Measurements from ENCODE around the gene APOBEC3F.

The APOBEC3F gene

GRCh38 chr22:39095971-39096370 lies 55.3 kb downstream of the APOBEC3F start:
- H3K27ac ChIP-seq = no peak overlapping the region
- TF ChIP-seq ZFX (IDR thresholded peaks at IDR 0.05) (no peak), CTCF (conservative IDR thresholded peaks at IDR 0.05) (no peak)

- H3K27ac ChIP-seq = peak within 1 kb of the TSS; percentile 12; the same call in 1 of the 2 replicates
- no peak for TF ChIP-seq CTCF (conservative IDR thresholded peaks at IDR 0.05)
- TF ChIP-seq ZFX (IDR thresholded peaks at IDR 0.05) = no peak
Measured at GRCh38 chr22:39097098-39098020, 56.7 kb downstream of the APOBEC3F start, which contains the start of gene APOBEC3H. Gene APOBEC3H, plus strand, starts transcription at chr22:39097244. Its CDS starts 3,035 bp downstream, at chr22:39100279.

GRCh38 chr22:39098026-39098425 lies 57.4 kb downstream of the APOBEC3F start:
- TF ChIP-seq ZFX (IDR thresholded peaks at IDR 0.05) (no peak), CTCF (conservative IDR thresholded peaks at IDR 0.05) (no peak)
- H3K27ac ChIP-seq = no peak overlapping the region

- no peak overlapping the region for H3K27ac ChIP-seq
Measured at GRCh38 chr22:39098576-39098975, 57.9 kb downstream of the APOBEC3F start.

GRCh38 chr22:39101226-39101625 lies 60.6 kb downstream of the APOBEC3F start:
- TF ChIP-seq ZFX (IDR thresholded peaks at IDR 0.05) (no peak), CTCF (conservative IDR thresholded peaks at IDR 0.05) (no peak)
- H3K27ac ChIP-seq = no peak overlapping the region

More at GRCh38 chr22:39098576-39098975, 57.9 kb downstream of the APOBEC3F start:
- TF ChIP-seq ZFX (IDR thresholded peaks at IDR 0.05) = no peak
- TF ChIP-seq CTCF (conservative IDR thresholded peaks at IDR 0.05) = no peak

- TF ChIP-seq CTCF (conservative IDR thresholded peaks at IDR 0.05) = no peak
- TF ChIP-seq ZFX (IDR thresholded peaks at IDR 0.05) = no peak
- no peak overlapping the region for H3K27ac ChIP-seq
Measured at GRCh38 chr22:39103431-39103830, 62.8 kb downstream of the APOBEC3F start.

Measured in C4-2B (cell line).